ENCODE data around the gene HOXC10.

GRCh38 chr12:53971129-53971528, 13.8 kb upstream of the HOXC10 start:
- no peak for TF ChIP-seq CTCF (IDR thresholded peaks at IDR 0.05 in 2 of 3, conservative IDR thresholded peaks at IDR 0.05 in 1 of 3; ENCODE audit: borderline replicate concordance in 1 of 3, insufficient read depth in 1 of 3, low read depth in 2 of 3, low read length in 2 of 3)
- TF ChIP-seq EZH2 (IDR thresholded peaks at IDR 0.05): no peak
- no peak for TF ChIP-seq SP1 (IDR thresholded peaks at IDR 0.05; ENCODE audit: low read depth)
